GM13976 (cell line): Measurements from ENCODE around the gene IGLON5.

Experiments used
- DNase-seq: peaks from one replicate; pipeline ENCODE4 v3.0.0; 2012; ENCODE audit warnings: low spot score
- in situ Hi-C: fragments of 300-500 bp; cut with MboI; formaldehyde crosslinking; loops from one replicate; pipeline ENCODE4 v1.12.0; 2022; ENCODE audit warnings: low sequenced_read_pairs, mixed read lengths, inconsistent platforms; ENCODE audit not compliant: unreplicated experiment
- TF ChIP-seq, protein P1 (sequence below): IDR thresholded peaks from 2 replicates; pipeline ENCODE4 v1.5.1; 2012; ENCODE audit warnings: borderline replicate concordance, mild to moderate bottlenecking; ENCODE audit not compliant: insufficient read depth; ENCODE audit errors: extremely low read depth, missing control alignments, control extremely low read depth

The IGLON5 gene

DNA sequence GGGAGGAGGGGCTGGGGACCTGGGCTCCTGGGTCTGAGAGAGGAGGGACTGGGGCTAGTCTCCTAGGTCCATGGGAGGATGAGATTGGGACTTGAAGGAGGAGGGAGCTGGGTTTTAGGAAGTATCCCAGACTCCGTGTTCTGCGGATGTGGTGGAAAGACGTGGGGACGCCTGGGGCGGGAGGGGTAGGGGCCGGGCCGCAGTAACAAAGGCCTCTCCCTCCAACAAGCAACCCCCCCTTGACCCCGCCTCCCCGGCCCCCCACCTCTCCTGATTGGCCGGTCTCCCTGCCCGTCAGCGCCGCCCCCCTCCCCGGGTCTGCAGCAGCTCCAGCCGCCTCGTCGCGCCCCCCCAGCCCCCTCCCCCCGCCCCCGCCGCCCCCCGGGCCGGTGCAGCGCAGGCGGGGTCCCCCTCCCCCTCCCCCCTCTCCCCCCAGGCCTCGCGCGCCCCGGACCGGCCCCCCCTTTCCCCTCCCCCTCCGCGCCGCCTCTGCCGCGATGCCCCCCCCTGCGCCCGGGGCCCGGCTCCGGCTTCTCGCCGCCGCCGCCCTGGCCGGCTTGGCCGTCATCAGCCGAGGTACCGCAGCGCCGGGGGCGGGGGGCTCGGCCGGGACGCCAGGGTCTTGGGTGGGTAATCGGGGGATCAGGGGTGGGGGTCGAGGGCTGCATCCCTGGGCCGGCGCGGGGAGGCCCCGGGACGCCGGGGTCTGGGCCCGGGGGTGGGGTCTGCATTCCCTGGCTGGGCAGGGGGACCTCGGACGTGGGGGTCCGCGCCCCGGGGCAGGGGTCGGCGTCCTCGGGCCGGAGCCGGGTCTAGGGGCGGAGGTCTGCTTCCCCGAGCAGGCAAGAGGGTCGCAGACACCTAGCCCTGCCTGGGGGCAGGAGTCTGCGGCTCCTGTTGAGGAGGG is at the start of gene IGLON5:
TSS of gene IGLON5 (plus strand) at position 294 of the 907 bp plus-strand sequence. CDS start at position 498, 204 bp downstream.
- TF ChIP-seq, protein P1, sequence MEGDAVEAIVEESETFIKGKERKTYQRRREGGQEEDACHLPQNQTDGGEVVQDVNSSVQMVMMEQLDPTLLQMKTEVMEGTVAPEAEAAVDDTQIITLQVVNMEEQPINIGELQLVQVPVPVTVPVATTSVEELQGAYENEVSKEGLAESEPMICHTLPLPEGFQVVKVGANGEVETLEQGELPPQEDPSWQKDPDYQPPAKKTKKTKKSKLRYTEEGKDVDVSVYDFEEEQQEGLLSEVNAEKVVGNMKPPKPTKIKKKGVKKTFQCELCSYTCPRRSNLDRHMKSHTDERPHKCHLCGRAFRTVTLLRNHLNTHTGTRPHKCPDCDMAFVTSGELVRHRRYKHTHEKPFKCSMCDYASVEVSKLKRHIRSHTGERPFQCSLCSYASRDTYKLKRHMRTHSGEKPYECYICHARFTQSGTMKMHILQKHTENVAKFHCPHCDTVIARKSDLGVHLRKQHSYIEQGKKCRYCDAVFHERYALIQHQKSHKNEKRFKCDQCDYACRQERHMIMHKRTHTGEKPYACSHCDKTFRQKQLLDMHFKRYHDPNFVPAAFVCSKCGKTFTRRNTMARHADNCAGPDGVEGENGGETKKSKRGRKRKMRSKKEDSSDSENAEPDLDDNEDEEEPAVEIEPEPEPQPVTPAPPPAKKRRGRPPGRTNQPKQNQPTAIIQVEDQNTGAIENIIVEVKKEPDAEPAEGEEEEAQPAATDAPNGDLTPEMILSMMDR: no peak
- peak; percentile 39 for DNase-seq
- in situ Hi-C loops: no loop called here

GRCh38 chr19:51263808-51264207 is 47.6 kb upstream of the IGLON5 start:
- in situ Hi-C loops: no loop called here
- DNase-seq: no peak

DNA sequence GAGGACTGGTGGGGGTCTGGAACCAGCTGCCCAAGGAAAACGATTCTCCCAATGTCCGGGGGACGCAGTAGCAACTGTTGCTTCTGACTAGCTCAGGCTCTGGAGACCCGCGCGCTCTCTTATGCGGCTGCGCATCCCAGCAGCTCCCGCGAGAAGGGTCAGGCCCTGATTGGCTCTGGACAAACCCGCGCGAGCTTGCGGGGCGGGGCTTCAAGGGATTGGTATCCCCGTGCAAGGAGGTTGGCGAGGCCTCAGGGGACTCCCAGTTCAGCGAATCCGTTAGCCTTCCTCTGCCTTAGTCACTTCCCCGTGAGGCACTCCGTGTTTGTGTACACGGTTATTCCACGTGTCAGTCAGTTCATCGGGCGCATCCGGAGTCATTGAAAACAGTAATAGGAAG is 40.4 kb upstream of the IGLON5 start:
- in situ Hi-C loops: no loop called here
- DNase-seq: no peak
- TF ChIP-seq, protein P1: no peak

More at GRCh38 chr19:51263808-51264207, 47.6 kb upstream of the IGLON5 start:
- TF ChIP-seq, protein P1: no peak

DNA sequence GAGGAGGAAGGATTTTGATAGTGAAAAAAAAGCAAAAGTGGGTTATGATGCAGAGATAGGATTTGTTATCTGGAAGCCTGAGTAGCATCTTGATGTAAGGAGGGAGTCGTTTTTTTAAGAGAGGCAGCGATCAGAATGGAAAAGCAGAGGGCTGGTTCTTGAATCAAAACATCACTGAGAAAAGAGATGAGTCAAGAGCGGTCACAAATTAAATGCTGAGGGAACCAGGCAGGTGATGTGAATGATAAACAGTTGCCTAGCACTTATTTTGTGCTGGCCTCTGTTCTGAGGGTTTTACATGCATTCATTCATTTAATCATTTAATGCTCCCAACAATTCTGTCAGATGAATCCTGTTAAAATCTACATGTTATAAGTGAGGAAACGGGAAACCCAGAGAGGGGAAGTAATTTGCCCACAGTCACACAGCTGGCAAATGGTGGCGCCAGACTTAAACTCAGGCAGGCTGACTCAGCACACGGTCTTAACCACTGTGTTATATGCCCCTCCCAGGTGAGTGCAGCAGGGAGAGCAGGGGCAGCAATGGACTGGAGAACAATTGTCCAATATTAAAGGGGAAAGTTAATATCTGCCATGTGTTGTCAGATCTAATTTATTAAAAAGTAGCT is 39.1 kb upstream of the IGLON5 start:
- TF ChIP-seq, protein P1: no peak

DNA sequence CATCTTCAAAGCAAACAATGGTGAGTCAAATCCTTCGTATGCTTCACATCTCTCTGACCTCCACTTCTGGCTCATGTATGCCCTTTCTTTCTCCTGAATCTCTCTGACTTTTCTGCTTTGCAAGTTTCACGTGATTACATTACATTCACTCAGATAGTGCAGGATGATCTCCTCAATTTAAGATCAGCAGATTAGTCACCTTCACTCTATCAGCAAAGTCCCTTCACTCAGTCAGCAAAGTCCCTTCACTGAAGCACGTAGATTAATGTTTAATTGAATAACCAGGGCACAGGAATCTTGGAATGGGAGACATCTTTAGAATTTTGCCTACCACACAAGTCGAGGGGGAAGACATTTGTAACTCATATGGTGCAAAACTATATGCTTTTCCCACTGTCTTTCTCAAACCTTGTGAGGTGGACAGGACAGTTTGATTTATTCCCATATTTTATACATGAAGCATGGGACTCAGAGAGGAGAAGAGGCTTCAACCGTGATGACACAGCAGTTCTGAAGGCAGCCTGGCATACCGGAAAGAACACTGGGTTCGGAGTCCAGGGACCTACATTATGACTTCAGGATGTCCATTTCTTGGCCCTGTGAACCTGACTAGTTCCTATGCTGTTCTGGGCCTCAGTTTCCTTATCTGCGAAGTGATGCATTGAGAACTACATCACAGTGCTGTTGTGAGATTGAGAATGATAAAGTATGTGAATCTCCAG is 37.2 kb upstream of the IGLON5 start:
- no peak for DNase-seq
- in situ Hi-C loops: no loop called here
- TF ChIP-seq, protein P1: no peak

More for the DNA sequence above, 39.1 kb upstream of the IGLON5 start:
- in situ Hi-C loops: no loop called here
- DNase-seq: no peak

DNA sequence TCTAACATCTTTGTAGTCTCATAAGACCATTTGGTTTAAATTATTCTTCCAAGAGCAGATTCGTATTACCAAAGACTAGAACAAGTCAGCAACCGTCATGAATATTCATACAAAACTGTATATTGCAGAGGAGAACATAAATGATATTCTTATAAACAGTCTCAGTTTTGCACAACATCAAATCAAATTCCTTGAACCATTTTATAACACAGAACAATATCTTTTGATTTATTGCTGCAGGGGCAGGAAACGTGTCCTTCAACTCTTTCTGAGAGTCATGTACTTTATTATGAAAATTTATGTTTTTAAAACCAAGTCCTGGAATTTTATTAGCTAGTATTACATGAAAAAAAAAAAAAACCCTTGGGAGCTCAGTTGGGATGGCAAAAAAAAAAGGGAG is 34.3 kb upstream of the IGLON5 start:
- TF ChIP-seq, protein P1: no peak
- DNase-seq: no peak
- in situ Hi-C loops: no loop called here
